GM21619 (cell line): ENCODE data around the gene SALL4.
"Not testable (repeated sequence)": the region's sequence is repeated elsewhere in the genome, so short reads cannot be mapped to it uniquely, and the experiment has no call there.

Experiments used
- ATAC-seq: cut with Tn5 transposase; IDR thresholded peaks from one replicate; pipeline ENCODE4 v1.9.1; 2021; ENCODE audit not compliant: unreplicated experiment

The SALL4 gene

GRCh38 chr20:51802170-51802751, at the start of gene SALL4:
Gene SALL4 (minus strand): TSS chr20:51802521. CDS start chr20:51802408, 113 bp downstream.
- ATAC-seq: no peak

GRCh38 chr20:51848346-51848745, 46.0 kb upstream of the SALL4 start:
- no peak for ATAC-seq

- ATAC-seq: no peak
Measured at GRCh38 chr20:51840865-51841264, 38.5 kb upstream of the SALL4 start.

- no peak for ATAC-seq
Measured at GRCh38 chr20:51837876-51838420, 35.6 kb upstream of the SALL4 start.

- ATAC-seq: no peak
Measured at GRCh38 chr20:51837436-51837835, 35.1 kb upstream of the SALL4 start.

- no peak for ATAC-seq
Measured at GRCh38 chr20:51833326-51833725, 31.0 kb upstream of the SALL4 start.

GRCh38 chr20:51832276-51832675, 30.0 kb upstream of the SALL4 start:
- ATAC-seq: no peak

GRCh38 chr20:51831866-51832265, 29.5 kb upstream of the SALL4 start:
- no peak for ATAC-seq

GRCh38 chr20:51830538-51830937, 28.2 kb upstream of the SALL4 start:
- ATAC-seq: no peak

- ATAC-seq: no peak
Measured at GRCh38 chr20:51828762-51829161, 26.4 kb upstream of the SALL4 start.

- ATAC-seq: no peak
Measured at GRCh38 chr20:51826372-51826771, 24.1 kb upstream of the SALL4 start.

- no peak for ATAC-seq
Measured at GRCh38 chr20:51818479-51819008, 16.2 kb upstream of the SALL4 start.

- ATAC-seq: not testable (repeated sequence)
Measured at GRCh38 chr20:51816856-51817255, 14.5 kb upstream of the SALL4 start.

- ATAC-seq: no peak
Measured at GRCh38 chr20:51815383-51816076, 13.2 kb upstream of the SALL4 start.

GRCh38 chr20:51812861-51813260, 10.5 kb upstream of the SALL4 start:
- no peak for ATAC-seq

GRCh38 chr20:51811514-51812128, 9.3 kb upstream of the SALL4 start:
- ATAC-seq: no peak

- ATAC-seq: no peak
Measured at GRCh38 chr20:51811042-51811355, 8.7 kb upstream of the SALL4 start.

GRCh38 chr20:51810155-51811041, 8.1 kb upstream of the SALL4 start:
- ATAC-seq: no peak

- ATAC-seq: no peak
Measured at GRCh38 chr20:51807720-51808250, 5.5 kb upstream of the SALL4 start.

GRCh38 chr20:51804754-51805153, 2.4 kb upstream of the SALL4 start:
- ATAC-seq: no peak
